NB4 (cell line): Measurements from ENCODE around the gene FBXO31.

ENCODE experiments used
- DNase-seq: peaks from one replicate; pipeline ENCODE4 v3.0.0; 2010; ENCODE audit warnings: low read depth
- H3K4me3 ChIP-seq: one replicate; pipeline ENCODE4 v1.5.1; 2011; ENCODE audit warnings: mild to moderate bottlenecking, low read depth, low read length, moderate library complexity
- CTCF ChIP-seq: IDR thresholded peaks from one replicate; pipeline ENCODE4 v1.5.1; 2012; ENCODE audit warnings: low read depth, low read length
- MAX ChIP-seq: IDR thresholded peaks from 2 replicates; pipeline ENCODE4 v1.6.1; 2011; ENCODE audit warnings: low read depth, low read length
- MYC ChIP-seq: IDR thresholded peaks from 2 replicates; pipeline ENCODE4 v1.6.1; 2011; ENCODE audit warnings: low read depth, low read length
- POLR2A ChIP-seq: IDR thresholded peaks from 2 replicates; pipeline ENCODE4 v1.6.1; 2011; ENCODE audit warnings: mild to moderate bottlenecking; ENCODE audit not compliant: insufficient read length; ENCODE audit errors: extremely low read depth

FBXO31 gene

GRCh38 chr16:87316450-87316922 is 67.1 kb downstream of the FBXO31 start:
- peak overlapping the region; percentile 89 for H3K4me3 ChIP-seq
- DNase-seq = no peak
- no peak for TF ChIP-seq POLR2A
- TF ChIP-seq CTCF = no peak
- no peak for TF ChIP-seq MYC
- no peak for TF ChIP-seq MAX

GRCh38 chr16:87314990-87315420 is 68.6 kb downstream of the FBXO31 start:
- TF ChIP-seq MAX = no peak
- TF ChIP-seq CTCF = no peak
- TF ChIP-seq POLR2A = no peak
- no peak for TF ChIP-seq MYC
- H3K4me3 ChIP-seq = no peak overlapping the region
- DNase-seq = no peak

GRCh38 chr16:87312008-87312407 is 71.6 kb downstream of the FBXO31 start:
- H3K4me3 ChIP-seq = no peak overlapping the region
- TF ChIP-seq POLR2A = no peak
- no peak for TF ChIP-seq MAX
- TF ChIP-seq CTCF = no peak
- TF ChIP-seq MYC = no peak

GRCh38 chr16:87311387-87311786 is 72.2 kb downstream of the FBXO31 start:
- DNase-seq = no peak
- H3K4me3 ChIP-seq = no peak overlapping the region
- TF ChIP-seq POLR2A (no peak), CTCF (no peak), MYC (no peak), MAX (no peak)

More at GRCh38 chr16:87312008-87312407, 71.6 kb downstream of the FBXO31 start:
- DNase-seq = no peak

- TF ChIP-seq MYC (no peak), CTCF (no peak), MAX (no peak)
- no peak for DNase-seq
- H3K4me3 ChIP-seq = no peak overlapping the region
Measured at GRCh38 chr16:87310610-87311009, 73.0 kb downstream of the FBXO31 start.

GRCh38 chr16:87309620-87310525 is 73.7 kb downstream of the FBXO31 start:
- H3K4me3 ChIP-seq = no peak overlapping the region
- no peak for DNase-seq
- TF ChIP-seq MYC (no peak), POLR2A (no peak), MAX (no peak), CTCF (no peak)
